Osteoblast (primary cell): ENCODE measurements around the gene SUDS3. TPM values are rescaled to one million over a fixed set of nuclear protein-coding genes. Genes with fewer than 3 reads are reported as not detected.

Source experiments
- DNase-seq: peaks from one replicate; pipeline ENCODE4 v3.0.0; 2011; ENCODE audit warnings: low spot score, mixed read lengths; ENCODE audit not compliant: insufficient read length; ENCODE audit errors: missing footprints
- H2AFZ ChIP-seq: 2 replicates; pipeline ENCODE4 v1.6.0; 2011; ENCODE audit warnings: mild to moderate bottlenecking, low read length
- H3K27ac ChIP-seq: 2 replicates; pipeline ENCODE4 v1.5.1; 2011; ENCODE audit warnings: mild to moderate bottlenecking, low read depth, low read length, moderate library complexity
- H3K27me3 ChIP-seq: 2 replicates; pipeline ENCODE4 v1.6.0; 2012; ENCODE audit warnings: mild to moderate bottlenecking, control low read depth, inconsistent platforms, low read length, moderate library complexity; ENCODE audit not compliant: insufficient read depth
- H3K36me3 ChIP-seq: 2 replicates; pipeline ENCODE4 v1.5.1; 2011; ENCODE audit warnings: mild to moderate bottlenecking, low read length, control low read depth, moderate library complexity; ENCODE audit not compliant: insufficient read depth
- H3K4me1 ChIP-seq: 2 replicates; pipeline ENCODE4 v1.5.1; 2011; ENCODE audit warnings: mild to moderate bottlenecking, low read length, control low read depth, moderate library complexity; ENCODE audit not compliant: insufficient read depth
- H3K4me2 ChIP-seq: 2 replicates; pipeline ENCODE4 v1.6.0; 2011; ENCODE audit warnings: mild to moderate bottlenecking, low read length; ENCODE audit not compliant: insufficient read depth
- H3K4me3 ChIP-seq: fragments of 200-600 bp; sonication (generic); 3 replicates; pipeline ENCODE4 v1.5.1; 2012; ENCODE audit warnings: mild to moderate bottlenecking, low read length, inconsistent platforms; ENCODE audit not compliant: insufficient read depth
- H3K79me2 ChIP-seq: 2 replicates; pipeline ENCODE4 v1.6.0; 2012; ENCODE audit warnings: mild to moderate bottlenecking, low read length, control low read depth, inconsistent platforms; ENCODE audit not compliant: insufficient read depth
- H3K9me3 ChIP-seq: 2 replicates; pipeline ENCODE4 v1.5.1; 2011; ENCODE audit warnings: low read depth, low read length, control low read depth
- H4K20me1 ChIP-seq: 2 replicates; pipeline ENCODE4 v1.6.0; 2012; ENCODE audit warnings: mild to moderate bottlenecking, low read length, control low read depth; ENCODE audit not compliant: insufficient read depth
- total RNA-seq: library from RNA; depleted of rRNA; stranded (reverse); fragments of >200 nt; gene quantifications from 2 replicates; pipeline ENCODE4 v1.2.3, GENCODE V29; 2012
- TF ChIP-seq, protein P1 (sequence below): IDR thresholded peaks from 2 replicates; pipeline ENCODE4 v1.5.1; 2011; ENCODE audit warnings: mild to moderate bottlenecking, low read depth, low read length, moderate library complexity; ENCODE audit errors: extremely low read depth

SUDS3 gene
- total RNA-seq, 1 donor = 29.7 TPM

DNA sequence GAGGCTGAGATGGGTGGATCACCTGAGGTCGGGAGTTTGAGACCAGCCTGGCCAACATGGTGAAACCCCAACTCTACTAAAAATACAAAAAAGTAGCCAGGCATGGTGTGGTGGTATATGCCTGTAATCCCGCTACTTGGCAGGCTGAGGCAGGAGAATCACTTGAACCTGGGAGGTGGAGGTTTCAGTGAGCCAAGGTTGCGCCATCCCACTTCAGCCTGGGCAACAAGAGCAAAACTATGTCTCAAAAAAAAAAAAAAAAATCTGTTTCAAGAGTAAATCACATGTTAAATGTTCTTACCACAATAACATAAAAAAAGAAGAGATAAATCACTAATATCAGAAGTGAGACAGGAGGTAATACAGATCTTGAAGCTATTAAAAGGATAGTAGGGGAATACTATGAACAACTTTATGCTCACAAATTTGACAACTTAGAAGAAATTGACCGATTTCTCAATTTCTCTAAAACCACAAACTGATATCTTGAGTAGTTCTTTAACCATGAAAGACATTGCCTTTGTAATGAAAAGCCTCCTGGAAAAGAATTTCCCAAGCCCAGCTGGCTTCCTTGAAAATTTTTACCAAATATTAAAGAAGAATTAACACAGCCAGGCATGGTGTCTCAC lies 41.3 kb upstream of the SUDS3 start:
- DNase-seq = peak; percentile 27
- Histone ChIP-seq H3K4me3 (no peak overlapping the region), H3K4me1 (peaks cover 19% of the 10 kb centered on the region), H3K4me2 (no peak overlapping the region), H2AFZ (no peak overlapping the region), H3K27ac (no peak overlapping the region), H3K36me3 (no peaks in the 10 kb centered on the region), H3K9me3 (no peaks in the 10 kb centered on the region), H3K27me3 (no peaks in the 10 kb centered on the region), H4K20me1 (no peaks in the 10 kb centered on the region), H3K79me2 (peaks cover 44% of the 10 kb centered on the region)
- TF ChIP-seq, protein P1, sequence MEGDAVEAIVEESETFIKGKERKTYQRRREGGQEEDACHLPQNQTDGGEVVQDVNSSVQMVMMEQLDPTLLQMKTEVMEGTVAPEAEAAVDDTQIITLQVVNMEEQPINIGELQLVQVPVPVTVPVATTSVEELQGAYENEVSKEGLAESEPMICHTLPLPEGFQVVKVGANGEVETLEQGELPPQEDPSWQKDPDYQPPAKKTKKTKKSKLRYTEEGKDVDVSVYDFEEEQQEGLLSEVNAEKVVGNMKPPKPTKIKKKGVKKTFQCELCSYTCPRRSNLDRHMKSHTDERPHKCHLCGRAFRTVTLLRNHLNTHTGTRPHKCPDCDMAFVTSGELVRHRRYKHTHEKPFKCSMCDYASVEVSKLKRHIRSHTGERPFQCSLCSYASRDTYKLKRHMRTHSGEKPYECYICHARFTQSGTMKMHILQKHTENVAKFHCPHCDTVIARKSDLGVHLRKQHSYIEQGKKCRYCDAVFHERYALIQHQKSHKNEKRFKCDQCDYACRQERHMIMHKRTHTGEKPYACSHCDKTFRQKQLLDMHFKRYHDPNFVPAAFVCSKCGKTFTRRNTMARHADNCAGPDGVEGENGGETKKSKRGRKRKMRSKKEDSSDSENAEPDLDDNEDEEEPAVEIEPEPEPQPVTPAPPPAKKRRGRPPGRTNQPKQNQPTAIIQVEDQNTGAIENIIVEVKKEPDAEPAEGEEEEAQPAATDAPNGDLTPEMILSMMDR = no peak

DNA sequence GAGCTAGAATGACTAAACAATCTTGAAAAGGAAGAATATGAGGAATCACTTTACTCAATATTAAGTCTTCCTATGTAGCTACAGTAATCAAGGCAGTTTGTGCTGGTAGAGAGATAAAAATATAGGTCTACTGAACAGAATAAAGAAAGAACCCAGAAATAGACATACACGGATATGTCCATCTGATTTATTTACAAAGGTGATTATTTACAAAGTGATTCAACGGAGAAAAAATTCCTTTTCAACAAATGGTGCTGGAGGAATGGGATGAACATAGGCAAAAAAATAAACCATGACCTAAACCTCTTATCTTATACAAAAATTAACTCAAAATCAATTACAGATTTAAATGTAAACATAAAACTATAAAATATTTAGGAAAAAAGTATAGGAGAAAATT lies 40.2 kb upstream of the SUDS3 start:
- Histone ChIP-seq H2AFZ (no peak overlapping the region), H3K4me3 (no peak overlapping the region), H4K20me1 (no peaks in the 10 kb centered on the region), H3K27me3 (no peaks in the 10 kb centered on the region), H3K4me2 (no peak overlapping the region), H3K27ac (peak overlapping the region; percentile 31), H3K4me1 (peaks cover 13% of the 10 kb centered on the region), H3K36me3 (no peaks in the 10 kb centered on the region), H3K79me2 (peaks cover 43% of the 10 kb centered on the region), H3K9me3 (no peaks in the 10 kb centered on the region)
- TF ChIP-seq, protein P1 = no peak
- DNase-seq = no peak

DNA sequence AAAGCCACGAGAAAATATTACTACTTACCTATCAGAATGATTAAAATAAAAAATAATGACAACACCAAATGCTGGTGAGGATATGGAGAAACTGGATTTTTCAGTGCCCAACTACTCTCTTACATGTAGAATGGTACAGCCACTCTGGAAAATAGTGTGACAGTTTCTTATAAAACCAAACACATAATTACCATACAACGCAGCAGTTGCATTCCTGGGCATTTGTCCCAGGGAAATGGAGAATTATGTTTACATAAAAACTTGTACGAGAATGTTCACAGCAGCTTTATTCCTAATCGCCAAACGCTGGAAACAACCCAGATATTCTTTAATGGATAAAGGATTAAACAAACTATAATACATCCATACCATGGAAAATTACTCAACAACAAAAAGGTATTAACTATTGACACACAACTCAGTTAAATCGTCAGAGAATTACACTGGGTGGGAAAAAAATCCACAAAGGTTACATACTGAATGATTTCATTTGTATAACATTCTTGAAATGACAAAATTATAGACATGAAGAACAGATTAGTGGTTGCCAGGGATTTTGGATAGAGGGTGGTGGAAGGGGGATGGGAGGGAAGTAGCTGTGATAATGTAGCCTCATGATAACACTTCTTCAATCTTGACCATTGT lies 39.0 kb upstream of the SUDS3 start:
- peaks cover 45% of the 10 kb centered on the region for H3K79me2 ChIP-seq
- no peaks in the 10 kb centered on the region for H3K36me3 ChIP-seq
- no peak overlapping the region for H2AFZ ChIP-seq
- DNase-seq = peak; percentile 66
- peak overlapping the region; percentile 49 for H3K4me2 ChIP-seq
- H3K4me1 ChIP-seq = peaks cover 12% of the 10 kb centered on the region
- no peaks in the 10 kb centered on the region for H3K27me3 ChIP-seq
- H3K9me3 ChIP-seq = no peaks in the 10 kb centered on the region
- TF ChIP-seq, protein P1 = no peak
- H3K4me3 ChIP-seq = peak overlapping the region; percentile 2
- no peaks in the 10 kb centered on the region for H4K20me1 ChIP-seq
- peak overlapping the region; percentile 65 for H3K27ac ChIP-seq

DNA sequence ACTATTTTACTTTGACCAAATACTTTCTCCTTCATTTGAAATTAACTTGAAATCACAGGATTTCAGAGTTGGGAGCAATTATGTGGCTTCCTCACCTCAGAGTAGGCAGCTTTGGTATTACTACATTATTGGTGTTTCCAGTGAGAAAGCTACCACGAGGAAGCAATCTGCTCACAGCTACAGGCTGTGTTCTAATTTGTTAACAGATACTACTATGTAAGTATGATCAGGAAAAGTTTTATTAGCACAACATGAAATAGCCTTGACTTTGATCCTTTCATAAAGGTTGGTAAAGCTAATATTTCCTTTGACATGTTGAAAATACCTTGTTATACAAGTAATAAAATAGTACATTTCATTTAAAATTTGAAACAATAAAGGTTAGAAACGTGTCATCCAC lies 34.3 kb upstream of the SUDS3 start:
- H2AFZ ChIP-seq = no peak overlapping the region
- no peak for DNase-seq
- TF ChIP-seq, protein P1 = no peak
- peaks cover 8% of the 10 kb centered on the region for H3K4me1 ChIP-seq
- H3K27me3 ChIP-seq = no peaks in the 10 kb centered on the region
- H3K4me3 ChIP-seq = no peak overlapping the region
- no peaks in the 10 kb centered on the region for H3K9me3 ChIP-seq
- H3K36me3 ChIP-seq = no peaks in the 10 kb centered on the region
- no peak overlapping the region for H3K4me2 ChIP-seq
- peaks cover 52% of the 10 kb centered on the region for H3K79me2 ChIP-seq
- no peaks in the 10 kb centered on the region for H4K20me1 ChIP-seq
- H3K27ac ChIP-seq = no peak overlapping the region
